Vagina (tissue), 2 donors: ENCODE measurements around the gene FOXC2.

ENCODE experiments used
- CTCF ChIP-seq, 3 experiments: fragments of 450-650 bp in 2 of 3; fragments of 200-600 bp in 1 of 3; sonication (generic) in 1 of 3; IDR thresholded peaks; one replicate each; pipeline ENCODE4 v1.5.1; 2017 to 2019; ENCODE audit warnings: antibody characterized with exemption in 3 of 3, mild to moderate bottlenecking in 2 of 3, moderate library complexity in 2 of 3
- POLR2A ChIP-seq, 2 donors: fragments of 450-650 bp; IDR thresholded peaks; one replicate each; pipeline ENCODE4 v1.6.1; 2017; ENCODE audit warnings: antibody characterized with exemption in 2 of 2, mild to moderate bottlenecking in 2 of 2, moderate library complexity in 2 of 2

GRCh38 chr16:86559802-86560305 is 6.8 kb upstream of the FOXC2 start:
- no peak for TF ChIP-seq CTCF (IDR thresholded peaks at IDR 0.05)
- TF ChIP-seq POLR2A (IDR thresholded peaks at IDR 0.05), result no peak
